ENCODE measurements around the gene CLEC7A. TPM values are rescaled to one million over a fixed set of nuclear protein-coding genes. Genes with fewer than 3 reads are reported as not detected.

The CLEC7A gene
- total RNA-seq, 3 donors from 2014 or later (not counting 1 experiment from before 2014, with no cell fraction given), result 7.7 to 22.3 (median 20.8) TPM

DNA sequence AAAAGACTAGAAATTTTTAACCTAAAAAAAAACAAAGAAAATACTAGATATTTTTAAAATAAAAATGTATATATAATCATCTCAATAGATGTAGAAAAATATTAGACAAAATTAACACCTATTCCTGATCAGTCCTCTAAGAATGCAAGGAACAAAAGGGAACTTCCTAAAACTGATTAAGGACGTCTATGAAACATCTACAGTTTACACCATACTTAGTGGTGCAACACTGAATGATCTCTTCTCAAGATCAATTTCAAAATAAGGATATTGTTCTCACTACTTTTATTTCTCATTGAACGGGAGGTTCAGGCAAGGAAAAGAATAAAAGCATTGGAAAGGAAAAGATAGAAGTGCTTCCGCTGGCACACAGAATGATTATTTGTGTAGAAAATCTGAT lies 26.0 kb upstream of the CLEC7A start:
- no peaks in the 10 kb centered on the region for H3K9me3 ChIP-seq (ENCODE audit: control insufficient read depth, insufficient read depth, low read length)
- no peaks in the 10 kb centered on the region for H3K36me3 ChIP-seq (ENCODE audit: control insufficient read depth, insufficient read depth, low read length)
- Mint-ChIP-seq H3K27me3 (ENCODE audit: low read depth in 2 of 2) (peaks cover 11% of the 10 kb centered on the region in 2 donors), H3K9me3 (no peaks in the 10 kb centered on the region), H3K4me3 (no peak overlapping the region), H3K4me1 (peaks cover 15% of the 10 kb centered on the region in 2 donors), H3K36me3 (no peaks in the 10 kb centered on the region), H3K27ac (no peak overlapping the region)
- 95% methylated on average over 3 of the region's 3 CpGs for WGBS (ENCODE audit: insufficient coverage)
- no peak overlapping the region for H3K4me3 ChIP-seq (ENCODE audit: low read length)
- no peak overlapping the region for H3K27ac ChIP-seq (ENCODE audit: low read length)
- ATAC-seq, result no peak
- peaks cover 3% of the 10 kb centered on the region for H3K27me3 ChIP-seq (ENCODE audit: control insufficient read depth, insufficient read depth, low read length)
- no peak for DNase-seq
- no peak for TF ChIP-seq CTCF (IDR thresholded peaks at IDR 0.05)
- peaks cover 14% of the 10 kb centered on the region for H3K4me1 ChIP-seq (ENCODE audit: control insufficient read depth, insufficient read depth, low read length)
- intact Hi-C loops (cut with micrococcal nuclease), result no loop called here

DNA sequence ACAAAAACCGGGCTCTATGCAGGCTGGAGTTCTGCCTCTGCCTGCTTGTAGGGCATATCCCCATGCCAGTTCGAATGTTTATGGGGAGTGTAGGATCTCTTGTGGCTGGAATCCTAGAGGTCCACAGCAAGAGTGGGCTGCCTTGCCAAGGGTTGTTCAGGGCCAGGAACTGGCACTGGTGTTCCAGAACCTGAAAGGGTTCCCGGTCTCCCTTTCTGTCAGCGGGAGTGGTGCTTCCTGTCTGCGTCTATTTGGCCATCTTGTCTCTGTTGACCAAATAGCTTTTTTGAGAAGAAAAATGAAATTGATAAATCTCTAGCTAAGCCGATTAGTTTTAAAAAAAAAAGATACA lies 24.1 kb upstream of the CLEC7A start:
- 77% methylated on average over 5 of the region's 6 CpGs for WGBS (ENCODE audit: insufficient coverage)
- peaks cover 3% of the 10 kb centered on the region for H3K27me3 ChIP-seq (ENCODE audit: control insufficient read depth, insufficient read depth, low read length)
- intact Hi-C loops (cut with micrococcal nuclease), result loop anchor here (5.0 kb wide), 1 partner anchor 518 kb away; the partner anchor contains the start of gene STYK1
- Mint-ChIP-seq H3K4me3 (peak overlapping the region; percentile 92), H3K36me3 (no peaks in the 10 kb centered on the region), H3K4me1 (peaks cover 15% of the 10 kb centered on the region in 2 donors), H3K27ac (peak overlapping the region in 1 of 2 donors; percentile 85), H3K27me3 (ENCODE audit: low read depth in 2 of 2) (peaks cover 7 to 11% of the 10 kb centered on the region in 2 donors), H3K9me3 (no peaks in the 10 kb centered on the region)
- peak overlapping the region; percentile 64 for H3K4me3 ChIP-seq (ENCODE audit: low read length)
- no peaks in the 10 kb centered on the region for H3K36me3 ChIP-seq (ENCODE audit: control insufficient read depth, insufficient read depth, low read length)
- H3K27ac ChIP-seq (ENCODE audit: low read length), result no peak overlapping the region
- peaks cover 14% of the 10 kb centered on the region for H3K4me1 ChIP-seq (ENCODE audit: control insufficient read depth, insufficient read depth, low read length)
- peak in 1 of 3 donors; percentile 8 for ATAC-seq
- no peaks in the 10 kb centered on the region for H3K9me3 ChIP-seq (ENCODE audit: control insufficient read depth, insufficient read depth, low read length)
- no peak for TF ChIP-seq CTCF (IDR thresholded peaks at IDR 0.05)
- DNase-seq, result no peak

GRCh38 chr12:10153271-10154144 lies 23.5 kb upstream of the CLEC7A start:
- H3K27me3 Mint-ChIP-seq (ENCODE audit: low read depth in 2 of 2), result peaks cover 7 to 11% of the 10 kb centered on the region in 2 donors
- peak overlapping the region in 1 of 2 donors; percentile 85 for H3K27ac Mint-ChIP-seq
- H3K9me3 Mint-ChIP-seq, result no peaks in the 10 kb centered on the region
- H3K4me1 Mint-ChIP-seq, result peaks cover 15% of the 10 kb centered on the region in 2 donors
- H3K4me3 Mint-ChIP-seq, result peak overlapping the region; percentile 92
- Histone ChIP-seq H3K9me3 (ENCODE audit: control insufficient read depth, insufficient read depth, low read length) (no peaks in the 10 kb centered on the region), H3K4me3 (ENCODE audit: low read length) (peak overlapping the region; percentile 64), H3K4me1 (ENCODE audit: control insufficient read depth, insufficient read depth, low read length) (peaks cover 14% of the 10 kb centered on the region), H3K27me3 (ENCODE audit: control insufficient read depth, insufficient read depth, low read length) (peaks cover 3% of the 10 kb centered on the region), H3K36me3 (ENCODE audit: control insufficient read depth, insufficient read depth, low read length) (no peaks in the 10 kb centered on the region), H3K27ac (ENCODE audit: low read length) (peak overlapping the region; percentile 26)
- H3K36me3 Mint-ChIP-seq, result no peaks in the 10 kb centered on the region
- ATAC-seq, result peak; percentile 83 to 90 (median 88)
- 3% methylated on average over 44 of the region's 46 CpGs for WGBS (ENCODE audit: insufficient coverage)
- peak; percentile 61 to 79 for DNase-seq
- intact Hi-C loops (cut with micrococcal nuclease), result loop anchor here (1.0 to 5.0 kb wide), 5 partner anchors 38 to 1333 kb away; partner anchors contain the start of gene STYK1
- TF ChIP-seq CTCF (IDR thresholded peaks at IDR 0.05), result peak; percentile 86
